WTC11 (cell line): ENCODE measurements around the gene OR1K1. TPM values are rescaled to one million over a fixed set of nuclear protein-coding genes. Genes with fewer than 3 reads are reported as not detected.

Experiments used
- ATAC-seq: fragments of 200-7000 bp; cut with Tn5 transposase; 2 replicates; pipeline ENCODE4 v1.10.0; 2021; ENCODE audit warnings: mild to moderate bottlenecking, moderate library complexity
- CTCF ChIA-PET: fragments of 300-600 bp; sonication (Branson Sonifier 250); formaldehyde crosslinking; loops from one replicate; lab custom pipeline; 2021; ENCODE audit warnings: antibody characterized with exemption; lab: Charles Lee
- POLR2A ChIA-PET: fragments of 350-600 bp; sonication (Branson Sonifier 250); formaldehyde crosslinking; loops from one replicate; lab custom pipeline; 2021; ENCODE audit warnings: antibody characterized with exemption; lab: Charles Lee
- DNase-seq: peaks from one replicate; pipeline ENCODE4 v3.0.0; 2021; ENCODE audit warnings: low spot score
- H3K27ac Mint-ChIP-seq: 2 replicates; pipeline ENCODE4 v1.8.0; 2021; ENCODE audit warnings: mixed read lengths
- H3K27me3 Mint-ChIP-seq: 2 replicates; pipeline ENCODE4 v1.8.0; 2021; ENCODE audit warnings: low read depth, mild to moderate bottlenecking, moderate library complexity, mixed read lengths
- H3K36me3 Mint-ChIP-seq: 2 replicates; pipeline ENCODE4 v1.8.0; 2021; ENCODE audit warnings: mixed read lengths
- H3K4me1 Mint-ChIP-seq: 2 replicates; pipeline ENCODE4 v1.8.0; 2022; ENCODE audit warnings: mixed read lengths
- H3K4me3 Mint-ChIP-seq: 2 replicates; pipeline ENCODE4 v1.8.0; 2021; ENCODE audit warnings: mild to moderate bottlenecking, moderate library complexity, mixed read lengths
- H3K9me3 Mint-ChIP-seq: 2 replicates; pipeline ENCODE4 v1.8.0; 2021; ENCODE audit warnings: mixed read lengths
- ATF2 ChIP-seq: sonication (generic); formaldehyde crosslinking; IDR thresholded peaks from 2 replicates; pipeline ENCODE4 v1.8.1; 2022; ENCODE audit warnings: low read depth, missing genetic modification reagents, borderline replicate concordance
- CTCF ChIP-seq: fragments of 200-600 bp; IDR thresholded peaks from 2 replicates; pipeline ENCODE4 v1.8.0; 2022; ENCODE audit warnings: antibody characterized with exemption
- E2F5 ChIP-seq: sonication (generic); formaldehyde crosslinking; IDR thresholded peaks from 2 replicates; pipeline ENCODE4 v1.8.1; 2022; ENCODE audit warnings: mild to moderate bottlenecking, moderate library complexity, missing genetic modification reagents
- ELF4 ChIP-seq: sonication (generic); formaldehyde crosslinking; IDR thresholded peaks from 2 replicates; pipeline ENCODE4 v1.8.1; 2022; ENCODE audit warnings: low read depth, mild to moderate bottlenecking, moderate library complexity, missing genetic modification reagents
- FOXJ3 ChIP-seq: sonication (generic); formaldehyde crosslinking; IDR thresholded peaks from 2 replicates; pipeline ENCODE4 v1.9.0; 2021; ENCODE audit warnings: missing genetic modification reagents, mild to moderate bottlenecking, borderline replicate concordance
- FOXK1 ChIP-seq: sonication (generic); formaldehyde crosslinking; IDR thresholded peaks from 2 replicates; pipeline ENCODE4 v1.8.0; 2022; ENCODE audit warnings: mild to moderate bottlenecking, moderate library complexity, missing genetic modification reagents
- FOXP1 ChIP-seq: sonication (generic); formaldehyde crosslinking; IDR thresholded peaks from 2 replicates; pipeline ENCODE4 v1.8.0; 2022; ENCODE audit warnings: missing genetic modification reagents, mild to moderate bottlenecking, moderate library complexity, borderline replicate concordance
- JAZF1 ChIP-seq: fragments of 250-450 bp; sonication (Bioruptor Pico); IDR thresholded peaks from 2 replicates; pipeline ENCODE4 v1.9.0; 2021; ENCODE audit warnings: moderate library complexity, mild to moderate bottlenecking, inconsistent platforms
- JUN ChIP-seq: sonication (generic); formaldehyde crosslinking; IDR thresholded peaks from 2 replicates; pipeline ENCODE4 v1.8.0; 2023; ENCODE audit warnings: mild to moderate bottlenecking, missing genetic modification reagents
- MAX ChIP-seq: sonication (generic); formaldehyde crosslinking; IDR thresholded peaks from 2 replicates; pipeline ENCODE4 v1.8.0; 2022; ENCODE audit warnings: mild to moderate bottlenecking, missing genetic modification reagents
- NFATC4 ChIP-seq: fragments of 250-450 bp; sonication (Bioruptor Pico); IDR thresholded peaks from 2 replicates; pipeline ENCODE4 v1.9.0; 2021; ENCODE audit warnings: mild to moderate bottlenecking
- NFYB ChIP-seq: sonication (generic); formaldehyde crosslinking; conservative IDR thresholded peaks from 2 replicates; pipeline ENCODE4 v1.8.0; 2022; ENCODE audit warnings: low read depth, missing genetic modification reagents
- NR2C2 ChIP-seq: sonication (generic); formaldehyde crosslinking; IDR thresholded peaks from 2 replicates; pipeline ENCODE4 v1.8.0; 2022; ENCODE audit warnings: mild to moderate bottlenecking, missing genetic modification reagents
- PREB ChIP-seq: sonication (generic); formaldehyde crosslinking; IDR thresholded peaks from 2 replicates; pipeline ENCODE4 v1.8.1; 2022; ENCODE audit warnings: mild to moderate bottlenecking, missing genetic modification reagents, moderate library complexity, borderline replicate concordance
- PRRX2 ChIP-seq: fragments of 250-450 bp; sonication (Bioruptor Pico); IDR thresholded peaks from 2 replicates; pipeline ENCODE4 v1.8.0; 2021; ENCODE audit warnings: mild to moderate bottlenecking
- SMAD4 ChIP-seq: sonication (generic); formaldehyde crosslinking; IDR thresholded peaks from 2 replicates; pipeline ENCODE4 v1.8.0; 2022; ENCODE audit warnings: mild to moderate bottlenecking, missing genetic modification reagents
- TCF7 ChIP-seq: sonication (generic); formaldehyde crosslinking; IDR thresholded peaks from 2 replicates; pipeline ENCODE4 v1.8.0; 2022; ENCODE audit warnings: mild to moderate bottlenecking, low read depth, missing genetic modification reagents, moderate library complexity
- TEAD1 ChIP-seq: sonication (generic); formaldehyde crosslinking; IDR thresholded peaks from 2 replicates; pipeline ENCODE4 v1.8.0; 2022; ENCODE audit warnings: mild to moderate bottlenecking, missing genetic modification reagents
- TEAD4 ChIP-seq: sonication (generic); formaldehyde crosslinking; IDR thresholded peaks from 2 replicates; pipeline ENCODE4 v1.8.0; 2022; ENCODE audit warnings: mild to moderate bottlenecking, missing genetic modification reagents
- TP53 ChIP-seq: sonication (generic); formaldehyde crosslinking; IDR thresholded peaks from 2 replicates; pipeline ENCODE4 v1.8.1; 2023; ENCODE audit warnings: mild to moderate bottlenecking, missing genetic modification reagents
- ZNF121 ChIP-seq: sonication (generic); formaldehyde crosslinking; IDR thresholded peaks from 2 replicates; pipeline ENCODE4 v1.8.0; 2023; ENCODE audit warnings: missing genetic modification reagents
- ZNF138 ChIP-seq: sonication (generic); formaldehyde crosslinking; conservative IDR thresholded peaks from 2 replicates; pipeline ENCODE4 v1.8.1; 2022; ENCODE audit warnings: mild to moderate bottlenecking, moderate library complexity, missing genetic modification reagents
- ZNF263 ChIP-seq: sonication (generic); formaldehyde crosslinking; IDR thresholded peaks from 2 replicates; pipeline ENCODE4 v1.8.1; 2022; ENCODE audit warnings: low read depth, mild to moderate bottlenecking, moderate library complexity, missing genetic modification reagents
- ZNF396 ChIP-seq: fragments of 250-450 bp; sonication (Bioruptor Pico); IDR thresholded peaks from 2 replicates; pipeline ENCODE4 v1.8.0; 2021; ENCODE audit warnings: mild to moderate bottlenecking, moderate library complexity, borderline replicate concordance
- ZSCAN18 ChIP-seq: fragments of 250-450 bp; sonication (Bioruptor Pico); IDR thresholded peaks from 2 replicates; pipeline ENCODE4 v2.1.2; 2022; ENCODE audit warnings: mild to moderate bottlenecking, moderate library complexity
- total RNA-seq: library from RNA; stranded (reverse); gene quantifications from 3 replicates; pipeline ENCODE4 v1.2.3, GENCODE V29; 2021

The OR1K1 gene
- total RNA-seq, 1 experiment from 2014 or later = not detected

GRCh38 chr9:122820490-122820845, 20.5 kb downstream of the OR1K1 start:
- no peak for ATAC-seq
- TF ChIP-seq PRRX2 (CRISPR knock-in tag) (no peak), MAX (CRISPR knock-in tag) (no peak), JAZF1 (CRISPR knock-in tag) (no peak), ELF4 (CRISPR knock-in tag) (no peak)
- DNase-seq = no peak
- H3K27ac Mint-ChIP-seq = no peak overlapping the region
- CTCF ChIA-PET = interaction anchor here (1.4 kb wide), 1 partner anchor 322 kb away, joined by 4 read pairs; no protein-coding TSS in a partner anchor
- POLR2A ChIA-PET = no interaction called here
- H3K27me3 Mint-ChIP-seq = no peaks in the 10 kb centered on the region
- H3K36me3 Mint-ChIP-seq = peaks cover 47% of the 10 kb centered on the region
- no peak overlapping the region for H3K4me3 Mint-ChIP-seq
- no peaks in the 10 kb centered on the region for H3K9me3 Mint-ChIP-seq
- H3K4me1 Mint-ChIP-seq = no peaks in the 10 kb centered on the region

- Mint-ChIP-seq H3K36me3 (peaks cover 49% of the 10 kb centered on the region), H3K9me3 (no peaks in the 10 kb centered on the region), H3K4me1 (no peaks in the 10 kb centered on the region), H3K4me3 (no peak overlapping the region), H3K27ac (no peak overlapping the region), H3K27me3 (no peaks in the 10 kb centered on the region)
- ChIA-PET CTCF (no interaction called here), POLR2A (no interaction called here)
- no peak for DNase-seq
- TF ChIP-seq ZNF138 (CRISPR knock-in tag) = no peak
- no peak for TF ChIP-seq TCF7
- TF ChIP-seq E2F5 = no peak
- TF ChIP-seq FOXK1 = no peak
- TF ChIP-seq TP53 (CRISPR knock-in tag) = no peak
- TF ChIP-seq NFYB (CRISPR knock-in tag) = no peak
- TF ChIP-seq MAX (CRISPR knock-in tag) = no peak
- no peak for TF ChIP-seq CTCF
- TF ChIP-seq TEAD1 (CRISPR knock-in tag) = no peak
- no peak for TF ChIP-seq NR2C2 (CRISPR knock-in tag)
- TF ChIP-seq SMAD4 (CRISPR knock-in tag) = no peak
- TF ChIP-seq ZNF396 (CRISPR knock-in tag) = no peak
- no peak for TF ChIP-seq PRRX2 (CRISPR knock-in tag)
- no peak for TF ChIP-seq ZNF263
- TF ChIP-seq NFATC4 (CRISPR knock-in tag) = no peak
- no peak for ATAC-seq
Measured at GRCh38 chr9:122821278-122821943, 21.5 kb downstream of the OR1K1 start.

- H3K36me3 Mint-ChIP-seq = peaks cover 50% of the 10 kb centered on the region
- H3K9me3 Mint-ChIP-seq = no peaks in the 10 kb centered on the region
- ATAC-seq (no peak), DNase-seq (no peak)
- H3K4me1 Mint-ChIP-seq = peaks cover 6% of the 10 kb centered on the region
- ChIA-PET CTCF (no interaction called here), POLR2A (no interaction called here)
- no peaks in the 10 kb centered on the region for H3K27me3 Mint-ChIP-seq
- H3K4me3 Mint-ChIP-seq = no peak overlapping the region
- no peak overlapping the region for H3K27ac Mint-ChIP-seq
- TF ChIP-seq PREB (CRISPR knock-in tag) (no peak), TEAD4 (no peak), ZNF121 (CRISPR knock-in tag) (no peak), FOXJ3 (no peak), FOXP1 (CRISPR knock-in tag) (no peak), ATF2 (no peak), ZSCAN18 (CRISPR knock-in tag) (no peak), NFYB (CRISPR knock-in tag) (no peak), JUN (CRISPR knock-in tag) (no peak), SMAD4 (CRISPR knock-in tag) (no peak), ZNF396 (CRISPR knock-in tag) (no peak)
Measured at GRCh38 chr9:122822056-122822455, 22.1 kb downstream of the OR1K1 start.
